ENCODE measurements around the gene ZNF274. TPM values are rescaled to one million over a fixed set of nuclear protein-coding genes. Genes with fewer than 3 reads are reported as not detected.
"Not testable (repeated sequence)": the region's sequence is repeated elsewhere in the genome, so short reads cannot be mapped to it uniquely, and the experiment has no call there.

ZNF274 gene
- polyA plus RNA-seq (ENCODE audit: insufficient read length in 10 of 10), result 10 to 100 TPM in 3 of 10 donors, 1 to 10 TPM in 7; 7.5 to 11.7 (median 9.7) TPM
- long read RNA-seq, donor 1, partial matches to known transcripts, result 0 of 1 reads
- long read RNA-seq, donor 1, other reads (novel, unspliced or antisense), result 0 of 1 reads
- long read RNA-seq, donor 2, partial matches to known transcripts, result 0 of 2 reads
- long read RNA-seq, donor 2, other reads (novel, unspliced or antisense), result 0 of 2 reads
- long read RNA-seq, donor 3, result 0 reads
- long read RNA-seq, donor 4, full-length matches to known transcripts, result 1 of 6 reads
- long read RNA-seq, donor 4, partial matches to known transcripts, result 5 of 6 reads
- long read RNA-seq, donor 4, other reads (novel, unspliced or antisense), result 0 of 6 reads
- long read RNA-seq, donor 5, partial matches to known transcripts, result 0 of 2 reads
- long read RNA-seq, donor 5, other reads (novel, unspliced or antisense), result 0 of 2 reads
- long read RNA-seq, donor 6, full-length matches to known transcripts, result 2 of 2 reads
- long read RNA-seq, donor 6, partial matches to known transcripts, result 0 of 2 reads
- long read RNA-seq, donor 6, other reads (novel, unspliced or antisense), result 0 of 2 reads
- long read RNA-seq, donor 7, full-length matches to known transcripts, result 2 of 2 reads
- long read RNA-seq, donor 7, partial matches to known transcripts, result 0 of 2 reads
- long read RNA-seq, donor 7, other reads (novel, unspliced or antisense), result 0 of 2 reads
- long read RNA-seq, donor 8, partial matches to known transcripts, result 0 of 1 reads
- long read RNA-seq, donor 8, other reads (novel, unspliced or antisense), result 0 of 1 reads
- long read RNA-seq, donor 9, result 0 reads

DNA sequence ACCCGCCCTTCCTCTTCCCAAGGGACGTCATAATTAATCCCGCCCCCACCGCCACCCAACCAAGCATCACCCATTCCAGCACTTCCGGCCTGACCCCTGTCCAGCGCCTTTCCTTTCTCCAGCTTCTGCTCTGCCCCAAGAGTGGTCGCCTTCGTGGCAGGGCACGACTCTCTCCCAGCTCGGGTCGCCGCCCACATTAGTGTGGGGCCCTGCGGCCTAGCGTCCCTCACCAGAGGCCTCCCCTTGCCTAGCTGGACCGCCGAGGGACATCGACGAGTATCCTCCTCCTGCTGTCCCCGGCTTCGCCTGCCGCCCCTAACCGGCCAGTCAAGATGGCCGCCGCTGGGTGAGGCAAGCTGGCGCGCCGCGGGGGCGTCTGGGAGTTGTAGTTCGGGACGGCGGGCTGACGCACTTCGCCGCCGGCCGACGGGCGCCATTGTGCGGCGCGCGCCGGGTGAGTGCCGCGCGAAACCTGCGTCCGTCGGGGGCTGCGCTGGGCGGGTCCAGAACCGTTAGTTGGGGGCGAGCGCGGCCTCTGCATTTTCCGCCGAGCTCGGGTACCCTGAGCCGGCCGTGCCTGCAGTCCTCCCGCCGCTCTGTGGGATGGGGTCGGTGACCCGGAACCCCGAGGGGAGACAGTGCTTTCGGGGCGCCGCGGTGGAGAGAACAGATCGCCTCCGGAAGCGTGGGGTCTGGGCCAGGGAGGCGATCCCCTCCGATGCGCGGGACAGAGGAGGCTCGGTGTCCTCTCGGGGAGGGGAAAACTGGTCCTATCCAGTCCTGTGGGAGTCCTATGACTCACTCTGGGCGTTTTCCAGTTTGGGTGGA, at the start of gene ZNF274:
ZNF274 (plus strand) TSS at position 73 of the 828 bp plus-strand sequence. CDS start 905 bp downstream, outside the sequence.
- DNase-seq, result peak; percentile 89 to 97 (median 91)

DNA sequence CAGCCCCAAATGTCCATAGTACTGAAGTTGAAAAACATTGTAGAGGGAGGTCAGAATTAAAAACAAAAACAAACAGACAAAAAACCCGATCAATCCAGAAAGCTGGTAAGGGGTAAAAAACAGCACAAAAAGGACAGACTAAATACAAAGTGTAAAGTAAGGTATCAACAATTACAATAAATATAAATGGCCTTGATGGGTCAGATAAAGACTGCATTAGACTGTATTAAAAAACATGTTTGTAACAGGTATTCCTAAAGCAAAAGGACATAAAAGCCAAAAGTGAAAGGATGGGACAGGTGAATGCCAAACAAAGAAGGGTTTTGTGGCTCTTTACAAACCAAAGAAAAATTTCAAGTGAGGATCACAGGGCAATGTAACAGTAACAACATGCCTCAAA, 48.6 kb upstream of the ZNF274 start:
- DNase-seq, result no peak

DNA sequence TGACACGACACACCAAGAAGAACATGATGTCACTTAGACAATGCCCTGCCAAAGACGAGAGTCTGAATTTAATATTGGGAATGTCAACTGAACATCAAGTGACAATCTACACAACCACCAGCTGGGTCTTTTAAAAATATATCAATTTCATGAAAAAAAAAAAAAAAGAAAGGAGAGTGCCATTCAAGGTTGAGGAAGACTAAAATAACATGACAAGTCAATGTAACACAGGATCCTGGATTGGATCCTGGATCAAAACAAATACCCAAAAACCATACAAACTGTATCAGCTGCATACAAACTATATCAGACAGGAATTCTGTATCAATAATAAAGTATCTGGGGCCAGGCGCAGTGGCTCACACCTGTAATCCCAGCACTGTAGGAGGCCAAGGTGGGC, 37.0 kb upstream of the ZNF274 start:
- DNase-seq, result no peak

DNA sequence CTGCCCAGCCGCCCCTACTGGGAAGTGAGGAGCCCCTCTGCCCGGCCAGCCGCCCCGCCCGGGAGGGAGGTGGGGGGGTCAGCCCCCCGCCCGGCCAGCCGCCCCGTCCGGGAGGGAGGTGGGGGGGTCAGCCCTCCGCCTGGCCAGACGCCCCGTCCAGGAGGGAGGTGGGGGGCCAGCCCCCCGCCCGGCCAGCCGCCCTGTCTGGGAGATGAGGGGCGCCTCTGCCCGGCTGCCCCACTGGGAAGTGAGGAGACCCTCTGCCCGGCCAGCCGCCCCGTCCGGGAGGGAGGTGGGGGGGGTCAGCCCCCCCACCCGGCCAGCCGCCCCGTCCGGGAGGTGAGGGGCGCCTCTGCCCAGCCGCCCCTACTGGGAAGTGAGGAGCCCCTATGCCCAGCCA, 35.4 kb upstream of the ZNF274 start:
- DNase-seq, result not testable (repeated sequence)

DNA sequence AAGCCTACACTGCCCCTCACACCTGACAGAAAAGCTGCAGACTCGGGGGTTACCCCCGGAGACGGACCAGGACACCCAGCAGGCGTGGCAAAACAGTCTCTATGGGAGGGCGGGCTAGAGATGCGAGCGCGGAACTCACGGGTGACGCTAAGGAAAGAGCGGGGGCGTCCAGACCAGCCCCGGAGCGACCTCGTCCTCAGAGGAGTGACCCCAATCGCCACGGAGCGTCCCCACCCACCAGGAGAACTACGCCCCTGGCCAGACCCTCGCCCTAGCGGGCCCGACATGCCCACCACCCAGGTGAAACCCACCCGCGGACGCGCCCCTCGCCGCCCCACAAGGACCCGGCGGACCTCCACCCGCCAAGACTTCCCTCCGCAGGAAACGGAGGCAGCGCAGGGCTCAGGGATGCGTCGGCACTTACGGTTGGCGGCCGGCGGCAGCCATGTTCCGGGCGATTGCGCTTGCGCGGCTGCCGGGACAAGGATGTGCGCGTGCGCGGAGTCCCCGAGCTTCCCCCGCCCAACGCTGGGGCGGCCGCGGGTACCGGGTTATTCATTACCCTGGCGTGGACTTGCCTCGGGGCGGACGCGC, 32.4 kb upstream of the ZNF274 start, which contains the start of gene ZNF329:
ZNF329 (minus strand) TSS at position 462 of the 594 bp plus-strand sequence. CDS start 21,286 bp downstream, outside the sequence.
- DNase-seq, result peak; percentile 78 to 94 (median 90)

DNA sequence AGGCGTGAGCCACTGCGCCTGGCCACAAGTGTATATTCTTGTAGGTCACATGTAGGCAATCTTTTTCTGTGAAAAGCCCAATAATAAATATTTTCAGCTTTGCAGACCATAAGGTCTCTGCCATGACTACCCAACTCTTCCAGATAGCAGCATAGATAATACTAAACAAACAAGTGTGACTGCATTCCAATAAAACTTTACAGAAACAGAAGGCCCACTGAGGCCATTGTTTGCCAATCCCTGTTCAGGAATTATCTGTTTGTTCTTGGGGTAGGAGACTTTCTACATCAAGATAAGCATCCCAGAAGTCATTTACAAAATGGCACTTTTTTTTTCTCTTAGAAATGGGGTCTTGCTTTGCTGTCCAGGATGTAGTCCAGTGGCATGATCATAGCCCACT, 29.5 kb upstream of the ZNF274 start:
- no peak for DNase-seq

DNA sequence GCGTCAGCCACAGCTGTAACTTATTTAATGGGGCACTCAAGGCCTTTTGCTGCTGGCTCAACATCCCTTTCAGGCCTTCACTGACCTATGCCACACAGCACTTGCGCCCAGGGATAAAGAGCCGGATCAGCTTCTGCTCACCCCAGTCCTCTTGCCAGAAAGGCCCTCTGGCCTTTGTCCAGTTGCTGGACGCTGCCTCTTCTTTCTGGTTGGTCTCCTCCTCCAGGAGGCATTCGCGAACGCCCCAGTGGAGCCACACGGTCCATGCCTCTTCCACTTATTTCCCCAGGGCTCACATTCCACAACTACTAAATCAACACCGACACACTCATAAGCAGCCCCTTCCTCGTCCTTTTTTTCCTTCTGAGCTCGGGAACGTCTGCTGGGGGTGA, 28.6 kb upstream of the ZNF274 start:
- DNase-seq, result peak; percentile 32 to 76 (median 55)

DNA sequence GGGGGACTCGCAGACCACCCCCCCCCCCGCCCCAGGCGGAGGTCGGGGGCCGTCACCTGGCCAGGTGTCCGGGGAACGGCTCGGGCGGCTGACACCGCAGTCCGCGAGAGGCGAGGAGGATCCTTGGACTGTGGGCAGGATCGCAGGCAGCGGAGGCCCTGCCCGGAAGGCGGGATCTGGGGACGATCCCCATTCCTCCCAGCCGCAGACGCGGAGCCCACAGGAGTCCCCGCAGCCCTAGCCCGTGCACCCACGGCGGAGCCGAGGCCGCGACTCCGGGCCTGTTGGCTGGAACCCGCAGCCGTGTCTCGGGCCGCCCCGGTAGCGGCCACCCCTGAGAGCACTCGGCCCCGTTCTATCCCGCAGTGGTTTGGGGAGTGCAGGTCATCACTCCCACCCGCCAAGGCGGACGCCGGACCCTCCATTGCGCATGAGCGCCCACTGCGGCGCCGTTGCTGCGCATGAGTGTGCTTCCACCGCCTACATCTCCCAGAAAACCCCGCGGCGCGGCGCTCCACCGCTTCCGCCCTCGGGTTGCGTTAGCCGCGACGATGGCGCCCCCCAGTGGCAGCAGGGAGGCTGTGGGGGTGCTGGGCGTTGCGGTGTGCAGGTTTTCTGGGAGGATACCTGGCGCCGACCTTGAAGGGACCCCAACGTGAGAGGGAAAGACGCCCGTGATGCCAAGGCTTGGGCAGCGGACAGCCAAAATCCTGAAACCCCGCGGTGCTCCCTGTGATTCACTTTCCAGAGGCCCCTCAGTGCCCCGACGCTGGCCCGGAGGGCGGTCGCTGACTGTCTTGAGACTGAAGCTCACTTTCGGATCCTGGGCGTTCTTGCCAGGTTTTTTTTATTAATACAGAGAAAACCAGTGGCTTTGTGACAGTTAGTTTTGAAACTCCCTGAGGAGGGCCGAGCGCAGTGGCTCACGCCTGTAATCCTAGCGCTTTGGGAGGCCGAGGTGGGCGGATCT, 27.9 kb upstream of the ZNF274 start:
- DNase-seq, result peak; percentile 96 to 99 (median 99)

DNA sequence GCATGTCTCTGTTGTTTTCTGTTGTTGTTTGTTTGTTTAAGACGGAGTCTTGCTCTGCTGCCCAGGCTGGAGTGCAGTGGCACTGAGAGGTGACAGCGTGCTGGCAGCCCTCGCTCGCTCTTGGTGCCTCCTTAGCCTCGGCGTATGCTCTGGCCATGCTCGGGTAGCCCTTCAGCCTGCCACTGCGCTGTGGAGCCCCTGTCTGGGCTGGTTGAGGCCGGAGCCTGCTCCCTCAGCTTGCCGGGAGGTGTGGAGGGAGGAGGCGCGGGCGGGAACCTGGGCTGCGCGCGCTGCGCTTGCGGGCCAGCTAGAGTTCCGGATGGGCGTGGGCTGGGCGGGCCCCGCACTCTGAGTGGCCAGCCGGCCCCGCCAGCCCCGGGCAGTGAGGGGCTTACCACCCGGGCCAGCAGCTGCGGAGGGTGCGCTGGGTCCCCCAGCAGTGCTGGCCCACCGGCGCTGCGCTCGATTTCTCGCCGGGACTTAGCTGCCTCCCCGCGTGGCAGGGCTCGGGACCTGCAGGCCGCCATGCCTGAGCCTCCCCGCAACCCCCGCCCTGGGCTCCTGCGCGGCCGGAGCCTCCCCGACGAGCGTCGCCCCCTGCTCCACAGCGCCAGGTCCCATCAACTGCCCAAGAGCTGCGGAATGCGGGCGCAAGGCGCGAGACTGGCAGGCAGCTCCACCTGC, 25.7 kb upstream of the ZNF274 start:
- no peak for DNase-seq

DNA sequence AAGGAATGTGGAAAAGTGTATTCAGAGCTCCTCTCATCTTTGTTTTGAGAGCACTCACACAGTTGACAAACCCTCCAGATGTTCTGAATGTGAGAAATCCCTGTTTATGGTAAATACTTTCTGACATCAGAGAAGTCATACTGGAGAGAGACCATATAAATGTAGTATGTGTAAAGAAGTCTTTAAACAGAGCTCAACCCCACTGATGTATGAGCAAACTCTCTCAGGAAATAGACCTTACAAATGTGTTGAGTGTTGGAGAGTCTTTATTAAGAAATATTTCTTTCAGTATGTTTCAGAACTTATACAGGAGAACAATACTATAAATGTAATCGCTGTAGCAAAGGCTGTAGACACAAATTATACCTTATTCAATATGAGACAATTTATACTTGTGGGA, 16.6 kb upstream of the ZNF274 start:
- no peak for DNase-seq

DNA sequence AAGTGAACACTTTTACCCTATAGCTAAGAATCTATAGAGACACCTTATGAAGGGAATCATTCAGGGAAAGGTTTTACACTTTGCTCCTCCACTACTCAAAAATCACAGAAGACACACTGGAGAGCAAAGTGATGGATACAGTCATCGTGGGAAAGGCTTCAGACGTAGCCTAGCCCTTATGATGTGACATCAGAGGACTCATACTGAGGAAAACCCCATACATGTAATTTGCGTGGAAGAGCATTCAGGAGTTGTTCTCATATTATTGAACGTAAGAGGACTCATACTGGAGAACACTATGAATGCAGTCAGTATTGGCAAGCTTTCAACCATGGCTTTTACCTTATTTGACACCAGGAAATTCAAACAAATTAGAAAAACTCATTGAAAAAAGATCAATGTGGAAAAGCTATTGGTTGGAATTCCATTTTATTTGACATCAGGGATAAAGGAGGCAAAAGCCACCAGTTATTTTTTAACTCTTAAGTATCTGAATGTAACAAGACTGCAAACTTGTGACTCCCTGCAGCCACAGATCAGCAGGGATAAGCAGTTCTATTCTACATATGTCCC, 16.1 kb upstream of the ZNF274 start:
- DNase-seq, result no peak

DNA sequence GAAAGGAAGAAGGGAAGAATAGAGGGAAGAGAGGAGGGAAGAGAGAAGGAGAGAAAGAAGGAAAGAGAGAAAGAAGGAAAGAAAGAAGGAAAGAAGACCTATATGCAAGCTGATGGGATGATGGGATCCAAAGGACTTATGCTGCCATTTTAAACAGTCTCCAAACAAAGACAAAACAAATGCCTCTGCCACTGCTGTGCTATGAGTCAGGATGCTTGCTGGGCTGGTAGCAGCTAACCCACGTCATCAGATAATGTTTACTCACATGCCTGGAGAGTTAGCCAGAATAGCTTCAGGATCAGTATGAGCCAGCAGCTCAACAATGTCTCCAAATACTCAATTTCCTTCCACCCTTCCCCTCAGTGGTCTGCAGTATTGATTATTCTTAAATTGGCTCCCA, 12.0 kb upstream of the ZNF274 start:
- no peak for DNase-seq

DNA sequence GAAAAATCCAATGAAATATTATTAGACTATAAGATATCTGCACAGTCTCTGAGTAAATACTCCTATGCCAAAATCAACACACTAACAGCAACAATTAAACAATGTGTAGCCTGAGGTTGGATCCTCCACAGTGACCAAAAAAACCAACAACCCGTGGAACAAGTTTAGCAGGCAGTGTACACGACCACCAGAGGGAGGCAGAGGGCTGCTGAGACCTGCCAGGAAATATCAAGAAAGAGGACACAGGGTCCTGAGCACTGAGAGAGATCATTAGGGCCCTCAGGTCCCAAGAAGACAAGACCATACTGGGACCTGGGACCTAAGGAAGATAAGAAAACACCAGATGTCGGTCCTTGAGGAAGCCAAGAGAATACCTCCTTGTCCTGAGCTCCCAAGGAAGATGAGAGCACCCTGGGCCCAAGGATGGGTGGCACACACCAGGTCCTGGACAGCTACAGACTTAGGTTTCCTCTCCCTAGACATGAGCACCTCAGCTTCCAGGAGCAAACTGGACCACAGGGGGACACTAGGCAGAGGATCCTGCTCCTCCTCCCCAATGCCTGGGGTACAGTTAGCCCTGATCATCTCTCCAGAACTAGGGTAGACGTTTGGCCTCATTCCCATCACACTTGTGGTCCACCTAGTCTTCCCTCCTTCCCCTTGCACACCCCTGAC, 822 bp upstream of the ZNF274 start:
- peak; percentile 6 to 24 (median 7) for DNase-seq

DNA sequence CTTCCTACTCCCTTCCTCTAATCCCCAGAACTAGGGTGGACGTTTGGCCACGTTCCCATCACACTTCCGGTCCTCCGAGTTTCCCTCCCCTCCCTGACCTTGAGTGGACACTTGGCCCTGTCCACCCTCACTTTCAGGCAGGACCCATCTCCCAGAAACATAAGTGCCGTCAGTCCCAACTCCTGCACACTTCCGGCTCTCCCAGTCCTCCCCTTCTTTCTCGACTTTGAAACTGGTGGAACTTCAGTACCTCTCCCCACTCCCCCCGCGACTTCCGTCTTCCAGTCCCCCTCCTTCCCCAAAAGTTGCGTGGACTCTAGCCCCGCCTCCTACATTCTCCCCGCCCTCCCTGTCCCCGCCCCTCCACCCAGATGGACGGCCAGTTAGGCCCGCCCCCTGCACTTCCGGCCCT, 278 bp upstream of the ZNF274 start:
- no peak for DNase-seq

DNA sequence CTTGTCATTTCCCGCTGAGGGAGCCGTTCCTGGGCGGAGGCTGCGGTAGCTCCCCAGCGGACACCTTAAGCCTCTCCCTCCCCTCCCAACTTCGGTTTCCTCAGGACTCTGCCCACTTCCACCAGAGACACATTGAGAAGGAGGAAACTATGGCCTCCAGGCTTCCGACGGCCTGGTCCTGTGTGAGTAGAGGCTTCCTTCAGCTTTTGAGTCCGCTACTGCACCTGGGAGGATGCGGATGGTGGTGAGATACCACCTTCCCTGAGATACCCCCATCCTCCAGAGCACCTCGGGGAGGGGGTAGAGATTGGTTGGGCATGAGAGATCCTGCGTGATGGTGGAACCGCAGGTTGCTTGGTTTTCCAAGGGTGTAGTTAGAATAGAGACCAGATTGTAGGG, 955 bp downstream of the ZNF274 start:
- DNase-seq, result peak in 1 of 3 donors; percentile 83

DNA sequence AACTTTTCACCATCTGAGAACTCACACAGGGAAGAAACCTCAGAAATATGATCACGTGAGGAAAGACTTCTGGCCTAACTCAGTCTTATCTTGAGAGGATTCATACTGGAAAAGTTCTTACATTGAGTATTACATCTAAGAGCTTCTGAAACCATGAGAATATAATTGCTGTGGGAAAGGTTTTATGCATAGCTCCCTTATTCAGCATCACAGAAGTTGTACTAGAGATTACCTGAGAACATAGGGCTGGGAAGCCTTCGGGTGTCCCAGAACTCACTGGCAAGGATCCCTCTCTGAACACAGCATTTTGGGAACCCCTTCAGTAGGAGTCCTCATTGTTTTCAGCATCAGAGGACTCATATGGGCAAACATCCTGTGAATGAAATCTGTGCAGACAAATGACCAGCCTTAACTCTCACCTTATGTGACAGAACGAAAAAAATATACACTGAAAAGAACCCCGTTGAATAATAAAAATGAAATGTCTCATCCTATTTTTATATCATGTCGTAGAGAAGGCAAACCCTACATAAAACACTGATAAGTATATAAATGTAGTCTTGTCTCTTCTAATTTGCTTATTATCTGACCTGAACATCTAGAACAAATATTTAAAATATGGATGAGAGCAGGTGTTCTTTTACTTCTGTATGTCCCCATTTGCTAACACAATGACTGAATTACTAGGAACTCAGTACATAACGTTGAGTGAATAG, 14.2 kb downstream of the ZNF274 start:
- DNase-seq, result peak in 1 of 3 donors; percentile 24

DNA sequence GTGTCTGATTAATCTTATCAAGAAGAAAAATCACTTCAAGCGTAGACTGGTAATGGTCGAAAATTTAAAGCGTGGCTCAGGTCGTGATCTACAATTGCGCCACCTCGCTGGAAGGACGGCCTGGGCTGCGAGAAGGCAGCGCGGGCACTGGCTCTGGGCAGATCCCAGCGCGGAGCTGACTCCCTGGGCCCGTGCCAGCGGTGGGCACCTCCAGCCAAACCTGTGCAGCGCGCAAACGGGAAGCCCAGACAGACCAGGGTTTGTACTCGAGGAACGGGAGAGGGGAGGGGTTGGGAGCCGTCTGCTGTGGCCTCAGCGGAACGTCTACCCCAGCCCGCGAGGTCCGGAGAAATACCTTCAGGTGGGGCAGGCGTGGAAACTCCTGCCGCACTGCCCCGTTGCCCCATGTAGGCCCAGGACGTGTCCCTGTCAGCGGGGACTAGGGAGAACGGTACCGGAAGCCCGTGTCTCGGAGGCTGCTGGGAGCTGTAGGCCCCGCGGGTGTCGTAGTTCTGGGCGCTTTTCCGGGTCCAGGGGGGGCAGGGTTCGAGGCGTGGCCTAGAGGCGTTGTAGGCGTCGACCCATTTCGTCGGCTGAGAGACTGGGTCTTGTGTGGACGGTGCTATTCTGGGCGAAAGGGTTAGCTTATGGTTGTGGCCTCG, 21.1 kb downstream of the ZNF274 start:
- peak in 2 of 3 donors; percentile 7 to 17 for DNase-seq
